EH (cell line): ENCODE results near the gene EXOC4.
"Not testable (repeated sequence)": the region's sequence is repeated elsewhere in the genome, so short reads cannot be mapped to it uniquely, and the experiment has no call there.

ENCODE experiments used
- DNase-seq: peaks from one replicate; pipeline ENCODE4 v3.0.0-alpha.2; 2015; ENCODE audit warnings: low read depth

The EXOC4 gene

GRCh38 chr7:133873631-133874030, 620.8 kb downstream of the EXOC4 start:
- DNase-seq = peak; percentile 6

- DNase-seq = no peak
These were observed 630.7 kb downstream of the EXOC4 start for GRCh38 chr7:133883591-133883990.

- DNase-seq = no peak
These were observed 632.3 kb downstream of the EXOC4 start for GRCh38 chr7:133885213-133885612.

GRCh38 chr7:133886086-133886485, 633.2 kb downstream of the EXOC4 start:
- no peak for DNase-seq

GRCh38 chr7:133886797-133887196, 633.9 kb downstream of the EXOC4 start:
- DNase-seq = no peak

GRCh38 chr7:133887459-133887858, 634.6 kb downstream of the EXOC4 start:
- peak; percentile 35 for DNase-seq

- DNase-seq = no peak
These were observed 635.4 kb downstream of the EXOC4 start for GRCh38 chr7:133888061-133888930.

GRCh38 chr7:133904776-133905175, 651.9 kb downstream of the EXOC4 start:
- no peak for DNase-seq

GRCh38 chr7:133906553-133906952, 653.7 kb downstream of the EXOC4 start:
- not testable (repeated sequence) for DNase-seq

GRCh38 chr7:133910761-133911160, 657.9 kb downstream of the EXOC4 start:
- no peak for DNase-seq

GRCh38 chr7:133911724-133912123, 658.8 kb downstream of the EXOC4 start:
- no peak for DNase-seq

GRCh38 chr7:133912916-133913697, 660.2 kb downstream of the EXOC4 start:
- DNase-seq = peak; percentile 79

GRCh38 chr7:133916621-133917020, 663.7 kb downstream of the EXOC4 start:
- no peak for DNase-seq

- DNase-seq = peak; percentile 6
These were observed 666.9 kb downstream of the EXOC4 start for GRCh38 chr7:133919810-133920209.

GRCh38 chr7:133921635-133922182, 668.8 kb downstream of the EXOC4 start:
- no peak for DNase-seq

GRCh38 chr7:133923974-133924373, 671.1 kb downstream of the EXOC4 start:
- DNase-seq = no peak

- no peak for DNase-seq
These were observed 678.2 kb downstream of the EXOC4 start for GRCh38 chr7:133931053-133931452.

- no peak for DNase-seq
These were observed 679.7 kb downstream of the EXOC4 start for GRCh38 chr7:133932591-133932990.

GRCh38 chr7:133934262-133934976, 681.5 kb downstream of the EXOC4 start:
- DNase-seq = no peak

- peak; percentile 51 for DNase-seq
These were observed 682.1 kb downstream of the EXOC4 start for GRCh38 chr7:133934977-133935330.

GRCh38 chr7:133936074-133936473, 683.2 kb downstream of the EXOC4 start:
- DNase-seq = peak; percentile 67

GRCh38 chr7:133937786-133938185, 684.9 kb downstream of the EXOC4 start:
- DNase-seq = no peak
